GM19372 (cell line): ENCODE measurements around the gene MEGF9.
"Not testable (repeated sequence)": the region's sequence is repeated elsewhere in the genome, so short reads cannot be mapped to it uniquely, and the experiment has no call there.

Experiments used
- ATAC-seq: cut with Tn5 transposase; IDR thresholded peaks from one replicate; pipeline ENCODE4 v1.9.1; 2021; ENCODE audit warnings: mild to moderate bottlenecking, low read depth, moderate library complexity; ENCODE audit not compliant: unreplicated experiment

Gene MEGF9

DNA sequence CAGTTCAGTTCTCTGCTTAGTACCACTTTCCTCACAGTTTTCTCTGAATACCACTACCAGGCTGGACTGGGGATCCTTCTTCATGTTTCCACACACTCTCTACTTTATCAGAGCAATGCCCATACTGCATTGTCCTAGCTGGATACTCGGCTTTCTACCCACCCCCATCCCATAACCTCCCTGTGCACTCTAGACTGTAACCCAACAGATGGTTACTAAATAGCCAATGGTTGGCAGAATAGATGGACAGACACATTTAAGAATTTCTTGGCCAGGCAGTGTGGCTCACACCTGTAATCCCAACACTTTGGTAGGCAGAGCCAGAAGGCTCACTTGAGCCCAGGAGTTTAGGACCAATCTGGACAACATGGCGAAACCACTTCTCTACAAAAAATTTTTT lies 157.1 kb downstream of the MEGF9 start:
- ATAC-seq, result no peak

DNA sequence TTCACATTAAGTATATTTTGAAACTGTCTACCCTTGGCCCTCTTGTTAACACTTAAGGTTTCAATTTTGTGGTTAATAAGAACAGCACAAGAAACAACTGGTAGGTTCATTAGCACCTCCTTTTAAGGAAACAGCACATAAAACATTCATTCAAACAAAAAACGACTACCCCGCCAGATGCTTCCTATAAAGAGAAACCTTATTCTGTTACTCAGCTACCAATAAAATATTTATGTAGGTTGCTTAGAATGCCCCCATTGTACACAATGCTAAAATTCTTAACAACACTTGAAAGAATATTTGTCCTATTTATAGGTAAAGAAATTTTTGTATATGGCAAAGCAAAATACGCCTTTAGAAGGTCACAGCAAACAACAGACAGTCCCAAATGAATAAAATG lies 157.5 kb downstream of the MEGF9 start:
- no peak for ATAC-seq

DNA sequence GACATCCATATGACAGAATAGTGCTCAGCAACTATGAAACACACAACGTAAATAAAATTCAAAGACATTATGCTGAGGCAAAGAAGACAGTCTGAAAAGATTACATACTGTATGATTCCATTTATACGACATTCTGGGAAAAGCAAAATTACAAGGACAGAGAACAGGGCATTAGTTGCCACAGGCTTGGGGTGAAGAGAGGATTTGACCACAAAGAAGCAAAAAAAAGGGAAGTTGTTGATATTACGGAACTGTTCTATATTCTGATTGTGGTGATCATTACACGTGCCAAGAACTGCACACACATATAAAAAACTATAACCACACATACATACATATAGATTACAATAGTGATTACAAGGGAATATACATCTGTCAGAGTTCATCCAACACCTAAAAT lies 158.4 kb downstream of the MEGF9 start:
- ATAC-seq, result no peak

DNA sequence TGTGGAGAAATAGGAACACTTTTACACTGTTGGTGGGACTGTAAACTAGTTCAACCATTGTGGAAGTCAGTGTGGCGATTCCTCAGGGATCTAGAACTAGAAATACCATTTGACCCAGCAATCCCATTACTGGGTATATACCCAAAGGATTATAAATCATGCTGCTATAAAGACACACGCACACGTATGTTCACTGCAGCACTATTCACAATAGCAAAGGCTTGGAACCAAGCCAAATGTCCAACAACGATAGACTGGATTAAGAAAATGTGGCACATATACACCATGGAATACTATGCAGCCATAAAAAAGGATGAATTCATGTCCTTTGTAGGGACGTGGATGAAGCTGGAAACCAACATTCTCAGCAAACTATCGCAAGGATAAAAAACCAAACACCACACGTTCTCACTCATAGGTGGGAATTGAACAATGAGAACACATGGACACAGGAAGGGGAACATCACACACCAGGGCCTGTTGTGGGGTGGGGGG lies 162.0 kb downstream of the MEGF9 start:
- ATAC-seq, result not testable (repeated sequence)
